Measurements from ENCODE around the gene NAALADL2.
"Not testable (repeated sequence)": the region's sequence is repeated elsewhere in the genome, so short reads cannot be mapped to it uniquely, and the experiment has no call there.

NAALADL2 gene

DNA sequence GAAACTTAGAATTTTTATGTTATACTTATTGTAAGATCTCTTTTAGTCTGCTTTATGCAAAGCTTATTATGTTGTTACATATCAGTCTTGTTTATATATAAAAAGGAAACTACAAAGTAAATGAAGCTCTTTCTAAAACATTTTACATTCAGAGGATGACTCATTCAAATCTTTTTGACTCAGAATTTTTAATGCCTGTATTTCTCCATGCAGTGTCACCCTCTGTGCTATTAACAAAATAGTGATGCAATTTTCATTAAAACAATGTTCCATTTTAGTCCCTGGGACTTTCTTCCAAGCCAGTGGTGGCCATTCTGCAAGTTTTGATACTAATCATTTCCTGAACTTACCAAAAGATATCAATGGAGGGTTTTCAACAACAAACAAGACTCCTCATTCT, 216.1 kb downstream of the NAALADL2 start:
- peak; percentile 7 for DNase-seq (ENCODE audit: low read depth)

GRCh38 chr3:175077216-175077615, 218.1 kb downstream of the NAALADL2 start:
- DNase-seq (ENCODE audit: low read depth), result no peak

GRCh38 chr3:175082631-175083030, 223.5 kb downstream of the NAALADL2 start:
- DNase-seq (ENCODE audit: low read depth), result no peak

DNA sequence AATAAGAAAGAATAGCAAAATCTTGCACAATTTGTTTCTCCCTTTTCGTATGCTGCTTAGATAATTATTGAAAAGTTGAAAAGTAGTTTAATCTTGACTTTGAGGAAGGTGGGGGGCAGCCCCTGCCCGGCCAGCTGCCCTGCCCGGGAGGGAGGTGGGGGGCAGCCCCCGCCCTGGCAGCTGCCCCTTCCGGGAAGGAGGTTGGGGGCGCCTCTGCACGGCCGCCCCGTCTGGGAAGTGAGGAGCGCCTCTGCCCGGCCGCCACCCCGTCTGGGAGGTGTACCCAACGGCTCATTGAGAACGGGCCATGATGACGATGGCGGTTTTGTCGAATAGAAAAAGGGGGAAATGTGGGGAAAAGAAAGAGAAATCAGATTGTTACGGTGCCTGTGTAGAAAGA, 228.0 kb downstream of the NAALADL2 start:
- DNase-seq (ENCODE audit: low read depth), result not testable (repeated sequence)

DNA sequence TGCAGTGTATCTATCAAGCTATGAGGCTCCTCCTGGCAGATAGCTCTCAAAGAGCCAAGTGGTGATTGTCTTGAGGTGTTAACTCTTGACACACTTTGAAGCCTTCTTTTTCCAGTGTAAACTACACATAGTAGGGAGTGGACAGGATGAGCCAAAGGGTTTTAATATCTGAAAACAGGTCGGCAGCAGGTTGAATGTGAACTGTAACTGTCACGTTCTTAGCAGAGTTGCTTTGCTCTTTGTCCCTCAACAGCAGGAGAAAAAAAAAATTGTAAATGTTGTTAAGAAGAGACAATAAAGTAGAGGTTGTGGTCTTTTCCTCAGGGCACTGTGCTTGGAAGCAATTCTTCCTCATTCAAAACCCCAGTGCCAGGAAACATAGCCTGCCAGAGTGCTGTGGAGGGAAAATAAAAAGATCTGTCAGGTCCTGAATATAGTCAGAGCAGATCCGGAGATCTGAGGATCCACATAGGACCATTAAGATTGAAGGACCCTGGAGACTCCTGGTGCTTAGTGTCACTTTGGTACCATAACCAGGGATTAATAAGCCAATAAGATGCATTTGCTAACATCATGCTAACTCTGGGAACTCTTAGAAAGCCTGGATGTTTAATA, 229.7 kb downstream of the NAALADL2 start:
- no peak for DNase-seq (ENCODE audit: low read depth)

- DNase-seq (ENCODE audit: low read depth), result no peak
These were observed 232.4 kb downstream of the NAALADL2 start for GRCh38 chr3:175091426-175092114.

GRCh38 chr3:175093748-175094147, 234.6 kb downstream of the NAALADL2 start:
- no peak for DNase-seq (ENCODE audit: low read depth)

DNA sequence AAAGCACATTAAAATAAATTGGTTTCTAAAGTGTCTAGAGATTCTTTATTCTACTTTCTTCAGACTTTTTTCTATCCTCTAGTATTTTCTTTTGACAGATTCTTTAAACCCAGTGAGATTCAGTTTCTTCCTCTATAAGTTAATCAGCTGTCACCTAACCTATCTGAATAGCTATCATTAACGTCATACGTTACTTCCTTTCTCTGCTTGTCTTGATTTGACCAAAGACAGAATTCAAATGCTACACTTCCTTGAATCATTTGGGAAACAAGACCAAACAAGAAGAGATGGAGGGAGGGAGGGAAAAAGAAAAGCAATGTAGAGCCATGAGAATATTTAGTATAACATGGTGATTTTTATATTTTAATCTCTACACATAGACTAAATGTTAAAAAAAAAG, 235.2 kb downstream of the NAALADL2 start:
- DNase-seq (ENCODE audit: low read depth), result no peak

- DNase-seq (ENCODE audit: low read depth), result no peak
These were observed 239.5 kb downstream of the NAALADL2 start for GRCh38 chr3:175098644-175099043.

- no peak for DNase-seq (ENCODE audit: low read depth)
These were observed 243.0 kb downstream of the NAALADL2 start for GRCh38 chr3:175102161-175102560.

GRCh38 chr3:175103298-175103697, 244.2 kb downstream of the NAALADL2 start:
- no peak for DNase-seq (ENCODE audit: low read depth)

DNA sequence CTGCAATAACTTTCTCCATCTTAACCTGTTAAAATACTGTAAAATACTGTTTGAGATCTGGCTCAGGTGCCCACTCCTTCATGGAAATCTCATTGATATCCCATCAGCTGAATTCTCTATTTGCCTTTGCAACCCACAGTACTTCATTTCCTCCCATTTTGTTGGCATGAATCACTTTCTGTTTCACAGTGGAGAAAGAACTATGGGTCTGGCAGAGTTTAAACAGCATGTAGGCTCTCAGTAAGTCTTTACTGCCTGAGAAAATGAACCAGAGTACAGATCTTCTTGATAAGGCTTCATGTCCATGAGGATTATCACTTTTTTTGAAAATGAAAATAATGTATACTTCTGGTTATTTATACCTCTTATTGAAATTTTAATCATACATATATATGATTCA, 245.9 kb downstream of the NAALADL2 start:
- peak; percentile 19 for DNase-seq (ENCODE audit: low read depth)

- no peak for DNase-seq (ENCODE audit: low read depth)
These were observed 248.1 kb downstream of the NAALADL2 start for GRCh38 chr3:175107231-175107630.

GRCh38 chr3:175107995-175108394, 248.9 kb downstream of the NAALADL2 start:
- no peak for DNase-seq (ENCODE audit: low read depth)

- no peak for DNase-seq (ENCODE audit: low read depth)
These were observed 249.5 kb downstream of the NAALADL2 start for GRCh38 chr3:175108613-175109151.

- peak; percentile 64 for DNase-seq (ENCODE audit: low read depth)
These were observed 251.9 kb downstream of the NAALADL2 start for GRCh38 chr3:175111036-175111435.

GRCh38 chr3:175118382-175118941, 259.3 kb downstream of the NAALADL2 start:
- no peak for DNase-seq (ENCODE audit: low read depth)

DNA sequence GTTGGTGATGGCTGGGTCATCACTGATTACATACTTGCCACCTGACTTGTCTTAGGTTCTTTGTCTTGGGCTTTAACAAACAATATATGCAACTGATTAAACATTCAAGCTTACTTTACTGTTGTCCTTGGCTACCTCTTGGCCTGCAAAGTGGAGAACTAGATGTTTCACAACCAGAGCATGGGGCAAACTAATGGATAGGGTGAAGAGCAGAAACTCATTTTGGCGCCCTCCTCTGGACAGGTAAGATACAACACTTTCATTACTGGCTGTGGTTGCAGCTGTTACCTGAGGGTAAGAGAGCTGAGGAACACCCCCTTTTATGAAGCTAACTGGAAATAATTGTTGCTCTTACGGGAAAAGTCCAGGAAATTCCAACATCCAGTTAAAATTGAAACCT, 262.1 kb downstream of the NAALADL2 start:
- DNase-seq (ENCODE audit: low read depth), result no peak

DNA sequence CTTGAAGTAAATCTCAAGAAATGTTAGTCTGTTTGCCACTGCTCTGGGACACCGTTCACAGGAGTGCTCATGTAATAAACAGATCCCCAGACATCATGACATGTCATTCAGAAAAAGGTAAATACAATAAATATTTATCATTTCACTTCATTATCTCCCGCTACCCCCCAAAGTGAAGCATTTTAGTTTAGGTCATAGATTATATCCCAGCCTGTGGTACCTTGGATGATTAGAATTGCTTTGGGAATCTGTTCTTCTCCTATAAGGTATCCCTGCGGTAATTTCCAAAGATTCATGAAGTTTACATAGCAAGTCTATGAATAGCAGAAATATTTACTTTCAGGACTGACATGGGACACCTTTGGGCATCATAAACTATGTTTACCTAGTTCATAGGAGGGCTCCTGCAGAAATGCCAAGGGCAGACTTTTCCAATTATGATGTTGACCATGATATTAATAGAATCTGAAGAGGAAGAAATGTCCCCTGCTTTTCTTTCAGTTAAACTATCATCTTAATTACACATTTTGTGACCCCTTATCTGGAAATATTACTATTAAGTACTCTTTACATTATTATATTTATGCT, 268.0 kb downstream of the NAALADL2 start:
- no peak for DNase-seq (ENCODE audit: low read depth)

DNA sequence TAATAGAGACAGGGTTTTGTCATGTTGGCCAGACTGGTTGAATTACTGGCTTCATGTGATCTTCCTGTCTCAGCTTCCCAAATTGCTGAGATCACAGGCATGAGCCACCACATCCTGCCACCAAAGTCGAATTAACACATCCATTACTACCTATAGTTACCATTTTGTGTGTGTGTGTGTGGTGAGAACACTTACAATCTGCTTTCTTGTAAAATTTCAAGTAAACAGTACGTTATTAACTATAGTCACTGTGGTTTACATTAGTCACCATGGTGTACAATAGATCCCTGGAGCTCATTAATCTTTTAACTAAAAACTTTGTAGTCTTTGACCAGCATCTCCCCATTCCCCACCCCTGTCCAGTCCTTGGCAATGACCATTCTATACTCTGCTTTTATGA, 270.0 kb downstream of the NAALADL2 start:
- peak; percentile 25 for DNase-seq (ENCODE audit: low read depth)

GRCh38 chr3:175129571-175129970, 270.4 kb downstream of the NAALADL2 start:
- no peak for DNase-seq (ENCODE audit: low read depth)

GRCh38 chr3:175131866-175132265, 272.7 kb downstream of the NAALADL2 start:
- DNase-seq (ENCODE audit: low read depth), result not testable (repeated sequence)

- DNase-seq (ENCODE audit: low read depth), result not testable (repeated sequence)
These were observed 273.6 kb downstream of the NAALADL2 start for GRCh38 chr3:175132706-175133105.
